ENCODE measurements around the gene VTA1.

VTA1 gene

DNA sequence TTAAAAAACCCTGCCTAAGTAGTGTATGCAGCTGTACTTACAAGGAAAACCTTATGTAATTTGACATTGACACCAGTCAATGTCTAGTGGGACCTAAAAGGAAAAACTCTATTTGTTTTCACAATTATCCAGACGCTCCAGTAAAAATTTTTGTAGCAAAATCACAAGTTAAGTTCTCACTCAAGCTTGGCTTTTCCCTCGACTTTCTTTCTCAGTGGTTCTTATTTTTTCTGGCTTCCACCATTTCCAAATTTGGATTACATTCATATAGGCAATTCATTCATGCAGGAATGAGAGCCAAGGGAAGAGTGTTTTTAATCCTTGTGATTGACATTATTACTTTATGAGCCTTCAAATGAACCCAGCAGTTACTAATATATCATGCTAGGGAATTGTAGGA, 88.7 kb downstream of the VTA1 start:
- H3K36me3 ChIP-seq (ENCODE audit: control insufficient read depth in 2 of 2, insufficient read depth in 2 of 2, low read length in 2 of 2) = no peaks in the 10 kb centered on the region

DNA sequence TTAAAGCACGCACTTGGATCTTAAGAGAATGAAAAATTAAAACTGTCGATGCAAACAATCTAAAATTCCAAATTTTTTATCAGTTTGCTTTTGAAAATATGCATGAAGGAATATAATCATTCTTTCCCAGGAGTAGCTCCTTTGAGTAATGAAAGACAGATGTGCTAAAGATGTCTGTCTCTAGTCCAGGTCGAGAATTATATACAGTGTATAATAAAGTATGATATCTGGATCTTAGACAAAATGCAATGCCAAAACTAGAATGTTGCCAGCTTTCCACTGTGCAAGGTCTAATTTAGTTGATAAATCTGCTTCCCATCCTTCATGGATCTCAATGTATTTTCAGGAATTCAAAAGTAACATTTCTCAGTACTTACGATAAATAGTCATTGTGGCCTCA, 89.6 kb downstream of the VTA1 start:
- no peaks in the 10 kb centered on the region for H3K9me3 ChIP-seq (ENCODE audit: control insufficient read depth in 2 of 2, low read length in 2 of 2)
- no peaks in the 10 kb centered on the region for H3K36me3 ChIP-seq (ENCODE audit: control insufficient read depth in 2 of 2, insufficient read depth in 2 of 2, low read length in 2 of 2)
- no peaks in the 10 kb centered on the region for H3K4me1 ChIP-seq (ENCODE audit: control insufficient read depth in 2 of 2, insufficient read depth in 2 of 2, low read length in 2 of 2)
- H3K4me3 ChIP-seq (ENCODE audit: low read length in 2 of 2) = no peak overlapping the region
- H3K27ac ChIP-seq (ENCODE audit: low read depth in 2 of 2, low read length in 2 of 2) = no peak overlapping the region
- H3K27me3 ChIP-seq (ENCODE audit: control insufficient read depth in 2 of 2, insufficient read depth in 2 of 2, low read length in 2 of 2) = no peaks in the 10 kb centered on the region
- H3K9ac ChIP-seq (ENCODE audit: low read depth in 1 of 2, low read length in 2 of 2) = no peak overlapping the region

More for the DNA sequence above, 88.7 kb downstream of the VTA1 start:
- Histone ChIP-seq H3K9ac (ENCODE audit: low read depth in 1 of 2, low read length in 2 of 2) (no peak overlapping the region), H3K4me1 (ENCODE audit: control insufficient read depth in 2 of 2, insufficient read depth in 2 of 2, low read length in 2 of 2) (no peaks in the 10 kb centered on the region), H3K27ac (ENCODE audit: low read depth in 2 of 2, low read length in 2 of 2) (no peak overlapping the region), H3K9me3 (ENCODE audit: control insufficient read depth in 2 of 2, low read length in 2 of 2) (no peaks in the 10 kb centered on the region), H3K4me3 (ENCODE audit: low read length in 2 of 2) (no peak overlapping the region), H3K27me3 (ENCODE audit: control insufficient read depth in 2 of 2, insufficient read depth in 2 of 2, low read length in 2 of 2) (no peaks in the 10 kb centered on the region)

DNA sequence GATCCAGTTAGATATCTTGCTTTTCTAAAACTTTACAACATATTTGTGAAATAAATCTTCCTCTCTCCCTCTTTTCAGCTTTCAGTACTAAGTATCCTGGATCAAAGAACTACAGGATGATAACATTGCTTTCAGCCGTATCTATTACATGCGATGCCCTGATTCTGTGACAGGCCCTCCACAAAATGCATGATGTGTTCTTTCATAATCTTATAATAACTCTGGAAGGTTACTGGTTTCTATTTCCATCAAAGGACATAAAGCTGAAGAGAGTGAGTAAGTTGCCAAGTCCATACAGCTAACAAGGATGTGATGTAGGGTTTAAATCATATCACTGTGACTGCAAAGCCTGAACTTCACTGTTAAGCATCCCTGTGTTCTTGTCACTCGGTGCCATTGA, 91.8 kb downstream of the VTA1 start:
- H3K27ac ChIP-seq (ENCODE audit: low read depth in 2 of 2, low read length in 2 of 2) = no peak overlapping the region
- no peak overlapping the region for H3K9ac ChIP-seq (ENCODE audit: low read depth in 1 of 2, low read length in 2 of 2)
- no peaks in the 10 kb centered on the region for H3K4me1 ChIP-seq (ENCODE audit: control insufficient read depth in 2 of 2, insufficient read depth in 2 of 2, low read length in 2 of 2)
- H3K9me3 ChIP-seq (ENCODE audit: control insufficient read depth in 2 of 2, low read length in 2 of 2) = no peaks in the 10 kb centered on the region
- H3K4me3 ChIP-seq (ENCODE audit: low read length in 2 of 2) = no peak overlapping the region
- H3K36me3 ChIP-seq (ENCODE audit: control insufficient read depth in 2 of 2, insufficient read depth in 2 of 2, low read length in 2 of 2) = no peaks in the 10 kb centered on the region
- no peaks in the 10 kb centered on the region for H3K27me3 ChIP-seq (ENCODE audit: control insufficient read depth in 2 of 2, insufficient read depth in 2 of 2, low read length in 2 of 2)

DNA sequence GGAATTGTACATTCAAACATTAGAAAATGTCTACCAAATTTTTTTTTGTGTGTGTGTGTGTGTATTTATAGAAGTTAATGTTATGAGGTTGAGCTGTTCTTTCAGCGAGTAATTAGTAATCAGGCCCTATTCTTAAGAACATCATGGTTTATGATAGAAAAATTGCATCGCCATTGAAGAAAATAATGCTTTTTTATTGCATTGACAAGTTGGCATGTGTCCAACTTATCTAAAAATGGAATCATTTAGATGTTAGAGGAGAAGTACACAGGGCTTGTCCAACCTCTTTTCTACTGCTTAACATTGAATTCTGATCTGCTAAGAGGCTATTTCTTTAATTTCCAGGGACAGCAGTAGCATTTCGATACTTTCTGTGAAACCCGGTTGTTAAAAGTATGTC, 93.1 kb downstream of the VTA1 start:
- Histone ChIP-seq H3K27me3 (ENCODE audit: control insufficient read depth in 2 of 2, insufficient read depth in 2 of 2, low read length in 2 of 2) (no peaks in the 10 kb centered on the region), H3K27ac (ENCODE audit: low read depth in 2 of 2, low read length in 2 of 2) (no peak overlapping the region), H3K4me3 (ENCODE audit: low read length in 2 of 2) (no peak overlapping the region), H3K9me3 (ENCODE audit: control insufficient read depth in 2 of 2, low read length in 2 of 2) (no peaks in the 10 kb centered on the region), H3K9ac (ENCODE audit: low read depth in 1 of 2, low read length in 2 of 2) (no peak overlapping the region), H3K4me1 (ENCODE audit: control insufficient read depth in 2 of 2, insufficient read depth in 2 of 2, low read length in 2 of 2) (no peaks in the 10 kb centered on the region), H3K36me3 (ENCODE audit: control insufficient read depth in 2 of 2, insufficient read depth in 2 of 2, low read length in 2 of 2) (no peaks in the 10 kb centered on the region)

DNA sequence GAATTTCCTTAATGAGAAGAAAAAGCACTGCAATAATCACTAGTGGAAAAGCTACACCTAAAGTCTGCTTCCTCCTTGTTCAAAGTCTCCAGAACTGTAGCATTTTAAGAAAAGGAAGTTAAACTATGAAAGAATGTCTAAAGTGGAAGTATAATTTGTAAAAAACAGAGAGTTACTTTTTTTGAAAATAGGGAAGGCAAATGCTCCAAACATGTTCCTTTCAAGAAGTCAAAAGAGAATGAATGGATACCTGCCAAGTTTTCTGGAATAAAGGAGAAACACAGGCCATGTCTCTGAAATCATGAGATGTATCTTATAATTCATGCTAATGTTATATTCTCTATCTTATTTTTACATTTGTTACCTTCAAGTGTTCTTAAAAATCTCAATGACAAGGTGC, 94.0 kb downstream of the VTA1 start:
- no peak overlapping the region for H3K4me3 ChIP-seq (ENCODE audit: low read length in 2 of 2)
- no peaks in the 10 kb centered on the region for H3K9me3 ChIP-seq (ENCODE audit: control insufficient read depth in 2 of 2, low read length in 2 of 2)
- no peaks in the 10 kb centered on the region for H3K27me3 ChIP-seq (ENCODE audit: control insufficient read depth in 2 of 2, insufficient read depth in 2 of 2, low read length in 2 of 2)
- no peaks in the 10 kb centered on the region for H3K36me3 ChIP-seq (ENCODE audit: control insufficient read depth in 2 of 2, insufficient read depth in 2 of 2, low read length in 2 of 2)
- no peak overlapping the region for H3K9ac ChIP-seq (ENCODE audit: low read depth in 1 of 2, low read length in 2 of 2)
- H3K4me1 ChIP-seq (ENCODE audit: control insufficient read depth in 2 of 2, insufficient read depth in 2 of 2, low read length in 2 of 2) = no peaks in the 10 kb centered on the region
- no peak overlapping the region for H3K27ac ChIP-seq (ENCODE audit: low read depth in 2 of 2, low read length in 2 of 2)

DNA sequence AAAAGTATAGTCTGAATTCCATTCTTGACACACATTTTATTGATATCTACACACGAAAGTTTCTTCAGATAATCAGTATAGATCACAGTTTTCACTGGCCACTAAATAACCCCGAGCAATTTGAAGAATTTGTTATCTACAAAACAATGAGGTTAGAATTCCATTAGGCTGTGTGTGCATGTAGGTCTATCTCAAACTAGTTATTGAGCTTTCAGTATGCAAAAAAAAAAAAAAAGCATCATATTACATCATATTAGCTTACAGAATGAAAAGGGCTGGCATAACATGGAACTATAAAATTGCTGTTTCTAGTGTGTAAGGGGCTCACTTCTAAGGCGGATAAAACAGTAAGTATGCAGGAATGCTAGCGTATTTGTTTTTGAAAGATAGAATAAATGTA, 95.2 kb downstream of the VTA1 start:
- no peaks in the 10 kb centered on the region for H3K27me3 ChIP-seq (ENCODE audit: control insufficient read depth in 2 of 2, insufficient read depth in 2 of 2, low read length in 2 of 2)
- H3K9me3 ChIP-seq (ENCODE audit: control insufficient read depth in 2 of 2, low read length in 2 of 2) = no peaks in the 10 kb centered on the region
- H3K36me3 ChIP-seq (ENCODE audit: control insufficient read depth in 2 of 2, insufficient read depth in 2 of 2, low read length in 2 of 2) = no peaks in the 10 kb centered on the region
- H3K4me3 ChIP-seq (ENCODE audit: low read length in 2 of 2) = no peak overlapping the region
- H3K27ac ChIP-seq (ENCODE audit: low read depth in 2 of 2, low read length in 2 of 2) = no peak overlapping the region
- no peaks in the 10 kb centered on the region for H3K4me1 ChIP-seq (ENCODE audit: control insufficient read depth in 2 of 2, insufficient read depth in 2 of 2, low read length in 2 of 2)
- H3K9ac ChIP-seq (ENCODE audit: low read depth in 1 of 2, low read length in 2 of 2) = no peak overlapping the region

DNA sequence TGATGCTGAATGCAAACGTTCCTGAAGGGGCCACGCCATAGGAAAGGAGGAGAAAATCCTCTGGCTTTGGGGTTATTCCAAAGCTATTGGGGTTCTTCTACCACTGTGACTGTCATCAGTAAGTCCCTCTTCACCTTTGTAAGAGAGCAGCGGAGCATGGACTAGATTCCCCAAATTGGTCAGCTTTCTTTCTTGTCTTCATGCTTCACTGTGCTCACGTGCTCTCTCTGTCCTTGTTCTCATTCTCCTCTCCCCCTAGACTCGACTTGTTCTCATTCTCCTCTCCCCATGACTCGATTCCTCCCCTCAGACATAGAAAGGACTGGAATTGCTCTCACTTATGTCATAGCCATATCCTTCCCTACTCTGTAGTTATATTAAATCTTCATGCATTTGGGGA, 99.9 kb downstream of the VTA1 start:
- Histone ChIP-seq H3K9ac (ENCODE audit: low read depth in 1 of 2, low read length in 2 of 2) (no peak overlapping the region), H3K27me3 (ENCODE audit: control insufficient read depth in 2 of 2, insufficient read depth in 2 of 2, low read length in 2 of 2) (no peaks in the 10 kb centered on the region), H3K4me1 (ENCODE audit: control insufficient read depth in 2 of 2, insufficient read depth in 2 of 2, low read length in 2 of 2) (no peaks in the 10 kb centered on the region), H3K9me3 (ENCODE audit: control insufficient read depth in 2 of 2, low read length in 2 of 2) (no peaks in the 10 kb centered on the region), H3K36me3 (ENCODE audit: control insufficient read depth in 2 of 2, insufficient read depth in 2 of 2, low read length in 2 of 2) (no peaks in the 10 kb centered on the region), H3K4me3 (ENCODE audit: low read length in 2 of 2) (no peak overlapping the region), H3K27ac (ENCODE audit: low read depth in 2 of 2, low read length in 2 of 2) (no peak overlapping the region)

DNA sequence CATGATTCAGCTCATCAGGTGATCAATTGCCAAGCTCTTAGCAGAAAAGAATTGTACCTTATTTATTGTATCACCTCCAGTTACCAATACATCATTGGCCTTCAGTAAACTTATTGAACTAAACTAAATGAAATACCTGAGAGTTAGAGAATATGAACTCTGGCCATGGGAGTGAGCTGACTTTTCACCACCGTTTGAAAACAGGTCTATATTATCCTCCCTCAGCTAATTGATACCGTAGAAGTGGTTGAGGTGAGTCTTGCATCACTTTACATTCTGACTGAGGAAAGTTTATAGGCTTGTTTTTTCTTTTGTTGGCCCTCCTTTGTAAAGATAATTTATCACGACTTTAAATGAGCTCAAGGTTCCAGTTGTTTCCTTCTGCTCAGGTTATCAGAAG, 102.2 kb downstream of the VTA1 start:
- Histone ChIP-seq H3K9me3 (ENCODE audit: control insufficient read depth in 2 of 2, low read length in 2 of 2) (no peaks in the 10 kb centered on the region), H3K4me3 (ENCODE audit: low read length in 2 of 2) (no peak overlapping the region), H3K36me3 (ENCODE audit: control insufficient read depth in 2 of 2, insufficient read depth in 2 of 2, low read length in 2 of 2) (no peaks in the 10 kb centered on the region), H3K9ac (ENCODE audit: low read depth in 1 of 2, low read length in 2 of 2) (no peak overlapping the region), H3K27me3 (ENCODE audit: control insufficient read depth in 2 of 2, insufficient read depth in 2 of 2, low read length in 2 of 2) (no peaks in the 10 kb centered on the region), H3K4me1 (ENCODE audit: control insufficient read depth in 2 of 2, insufficient read depth in 2 of 2, low read length in 2 of 2) (no peaks in the 10 kb centered on the region), H3K27ac (ENCODE audit: low read depth in 2 of 2, low read length in 2 of 2) (no peak overlapping the region)

DNA sequence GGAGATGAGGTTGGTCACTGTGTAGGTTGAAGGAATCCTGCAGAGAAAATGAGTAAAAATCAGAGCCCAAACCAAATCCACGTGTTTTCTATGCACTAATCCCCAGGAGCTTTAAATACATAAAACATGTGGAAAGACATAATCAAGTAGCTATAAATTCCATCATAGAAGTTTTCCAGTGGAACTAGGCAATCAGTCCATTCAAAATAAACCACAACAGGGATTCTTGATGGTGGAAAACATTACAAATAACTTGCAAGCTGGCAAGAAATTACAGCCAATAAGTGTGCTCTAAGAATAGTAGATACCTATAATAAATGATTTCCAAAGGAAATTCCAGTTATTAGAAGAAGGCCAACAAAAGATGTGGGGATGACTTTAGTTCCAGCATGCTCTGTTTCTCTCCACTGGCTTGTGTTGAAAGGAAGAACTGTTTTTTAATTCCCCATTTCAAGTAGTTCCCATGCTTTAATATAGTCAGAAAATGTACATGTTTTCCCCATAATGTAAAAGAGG, 104.9 kb downstream of the VTA1 start:
- H3K4me1 ChIP-seq (ENCODE audit: control insufficient read depth in 2 of 2, insufficient read depth in 2 of 2, low read length in 2 of 2) = no peaks in the 10 kb centered on the region
- H3K9me3 ChIP-seq (ENCODE audit: control insufficient read depth in 2 of 2, low read length in 2 of 2) = no peaks in the 10 kb centered on the region
- no peak overlapping the region for H3K4me3 ChIP-seq (ENCODE audit: low read length in 2 of 2)
- H3K9ac ChIP-seq (ENCODE audit: low read depth in 1 of 2, low read length in 2 of 2) = no peak overlapping the region
- no peak overlapping the region for H3K27ac ChIP-seq (ENCODE audit: low read depth in 2 of 2, low read length in 2 of 2)
- H3K36me3 ChIP-seq (ENCODE audit: control insufficient read depth in 2 of 2, insufficient read depth in 2 of 2, low read length in 2 of 2) = no peaks in the 10 kb centered on the region
- H3K27me3 ChIP-seq (ENCODE audit: control insufficient read depth in 2 of 2, insufficient read depth in 2 of 2, low read length in 2 of 2) = no peaks in the 10 kb centered on the region

DNA sequence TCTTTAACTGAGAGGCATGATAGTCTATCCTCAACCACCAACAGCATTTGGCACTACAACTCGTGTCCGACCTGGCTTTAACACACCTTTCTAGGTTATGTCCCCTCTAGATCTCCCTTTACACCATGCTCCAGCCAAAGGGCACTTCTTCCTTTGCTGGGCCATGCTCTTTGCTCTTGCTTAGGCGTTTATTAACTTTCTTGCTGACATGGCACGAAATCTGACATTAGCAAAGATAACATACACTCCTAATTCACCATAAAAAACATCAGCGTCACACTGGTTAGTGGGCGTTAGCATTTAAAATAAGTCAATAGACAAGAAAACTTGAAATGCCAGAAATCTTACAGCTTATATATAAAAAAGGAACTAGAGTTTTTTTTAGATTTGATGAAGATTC, 107.5 kb downstream of the VTA1 start:
- Histone ChIP-seq H3K9ac (ENCODE audit: low read depth in 1 of 2, low read length in 2 of 2) (no peak overlapping the region), H3K4me1 (ENCODE audit: control insufficient read depth in 2 of 2, insufficient read depth in 2 of 2, low read length in 2 of 2) (no peaks in the 10 kb centered on the region), H3K9me3 (ENCODE audit: control insufficient read depth in 2 of 2, low read length in 2 of 2) (no peaks in the 10 kb centered on the region), H3K27ac (ENCODE audit: low read depth in 2 of 2, low read length in 2 of 2) (no peak overlapping the region), H3K4me3 (ENCODE audit: low read length in 2 of 2) (no peak overlapping the region), H3K27me3 (ENCODE audit: control insufficient read depth in 2 of 2, insufficient read depth in 2 of 2, low read length in 2 of 2) (no peaks in the 10 kb centered on the region), H3K36me3 (ENCODE audit: control insufficient read depth in 2 of 2, insufficient read depth in 2 of 2, low read length in 2 of 2) (no peaks in the 10 kb centered on the region)

DNA sequence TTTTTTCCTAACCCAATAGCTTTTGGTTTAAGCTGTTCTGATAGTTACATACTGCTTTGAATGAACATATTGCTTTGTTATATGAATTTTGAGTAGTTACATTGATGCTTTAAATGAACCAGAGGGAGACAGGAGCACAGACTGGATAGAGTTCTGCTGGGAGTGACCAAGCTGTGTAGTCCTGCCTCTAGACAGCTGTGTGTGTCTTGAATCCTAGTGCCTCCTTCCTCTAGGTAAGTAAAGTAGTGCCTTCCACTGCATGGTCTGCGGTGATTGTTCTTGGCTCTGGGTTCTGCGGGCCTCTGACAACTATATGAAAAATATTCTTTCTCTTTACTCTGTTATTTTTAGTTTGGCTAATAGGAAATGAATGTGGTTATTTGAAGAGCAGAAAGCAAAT, 108.7 kb downstream of the VTA1 start:
- Histone ChIP-seq H3K9ac (ENCODE audit: low read depth in 1 of 2, low read length in 2 of 2) (no peak overlapping the region), H3K36me3 (ENCODE audit: control insufficient read depth in 2 of 2, insufficient read depth in 2 of 2, low read length in 2 of 2) (no peaks in the 10 kb centered on the region), H3K27ac (ENCODE audit: low read depth in 2 of 2, low read length in 2 of 2) (no peak overlapping the region), H3K27me3 (ENCODE audit: control insufficient read depth in 2 of 2, insufficient read depth in 2 of 2, low read length in 2 of 2) (no peaks in the 10 kb centered on the region), H3K4me1 (ENCODE audit: control insufficient read depth in 2 of 2, insufficient read depth in 2 of 2, low read length in 2 of 2) (no peaks in the 10 kb centered on the region), H3K9me3 (ENCODE audit: control insufficient read depth in 2 of 2, low read length in 2 of 2) (no peaks in the 10 kb centered on the region), H3K4me3 (ENCODE audit: low read length in 2 of 2) (no peak overlapping the region)

All from mucosa of rectum (tissue), 2 donors.